HG03280 (cell line): ENCODE data around the gene LCT.
"Not testable (repeated sequence)": the region's sequence is repeated elsewhere in the genome, so short reads cannot be mapped to it uniquely, and the experiment has no call there.

Source experiments
- ATAC-seq: cut with Tn5 transposase; IDR thresholded peaks from one replicate; pipeline ENCODE4 v1.9.1; 2021; ENCODE audit warnings: mild to moderate bottlenecking, moderate library complexity; ENCODE audit not compliant: unreplicated experiment

LCT gene

DNA sequence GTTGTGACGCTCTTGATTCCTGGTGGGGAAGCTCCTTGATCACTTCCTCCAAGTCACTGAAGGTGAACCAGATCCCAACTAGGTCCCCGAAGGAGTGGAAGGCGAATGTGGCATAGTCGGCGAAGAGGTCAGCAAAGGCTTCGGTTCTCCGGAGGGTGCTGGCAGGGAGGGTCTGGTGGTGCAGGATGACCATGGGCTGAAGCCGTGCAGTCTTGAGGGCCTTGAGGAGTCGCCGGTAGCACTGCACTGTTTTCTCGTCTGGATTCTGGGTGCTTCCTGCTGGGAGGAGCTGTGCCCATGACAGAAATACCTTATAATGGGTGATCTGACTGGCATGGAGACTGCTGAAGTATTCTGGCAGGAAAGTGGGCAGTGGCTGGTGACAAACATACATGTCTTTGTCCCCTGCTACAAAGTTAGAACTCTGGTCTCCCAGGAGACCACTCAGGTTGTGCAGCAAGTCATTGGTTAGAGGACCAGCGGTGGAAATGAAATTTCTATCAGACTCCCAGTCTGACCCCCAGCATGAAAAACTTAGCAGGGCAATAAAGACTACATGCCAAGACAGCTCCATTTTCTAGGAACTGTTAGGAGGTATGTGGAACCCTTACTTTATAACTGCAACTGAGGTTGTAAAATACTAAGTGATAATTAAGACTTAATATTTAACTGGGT is at the start of gene LCT:
Gene LCT, minus strand, starts transcription at position 589 of the 675 bp plus-strand sequence. Its CDS starts 15 bp downstream, at position 574.
- no peak for ATAC-seq

DNA sequence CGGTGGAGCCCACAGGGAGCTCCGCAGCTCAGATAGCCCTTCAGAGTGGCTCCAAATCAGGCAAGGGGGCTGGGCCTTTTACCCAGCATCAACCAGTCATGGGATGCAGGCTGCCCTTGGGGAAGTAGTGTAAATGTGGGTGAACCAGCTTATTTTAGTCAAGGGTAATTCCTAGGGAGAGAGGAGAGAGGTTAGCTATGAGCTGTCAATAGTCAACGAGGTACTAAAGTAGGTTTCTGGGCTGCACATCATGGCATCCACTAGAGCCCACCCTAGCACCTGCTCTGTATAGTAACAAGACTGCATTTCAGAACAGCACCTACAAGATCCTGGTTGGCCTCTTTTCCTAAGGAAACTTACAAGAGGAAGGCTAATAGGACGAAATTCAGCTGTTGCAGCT is 48.7 kb upstream of the LCT start:
- no peak for ATAC-seq

DNA sequence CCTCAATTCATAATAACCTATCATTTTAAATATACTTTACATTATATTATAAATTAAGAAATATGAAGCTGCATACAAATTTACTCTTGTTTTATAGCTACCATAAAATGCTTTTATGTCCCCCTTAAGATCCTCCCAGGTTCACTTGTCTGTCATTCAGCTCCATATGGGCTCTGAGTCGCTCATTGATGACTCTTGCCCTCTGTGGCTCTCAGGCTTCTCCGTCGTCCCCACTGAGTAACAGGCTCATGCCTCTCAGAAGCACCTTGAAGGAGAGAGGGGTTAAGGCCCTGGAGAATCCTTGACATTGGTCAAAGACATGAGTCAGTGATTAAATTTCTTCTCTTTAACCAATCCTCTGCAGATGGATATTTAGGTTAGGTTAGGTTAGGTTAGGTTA is 45.4 kb upstream of the LCT start:
- no peak for ATAC-seq

- ATAC-seq = not testable (repeated sequence)
Observed at GRCh38 chr2:135876770-135877169, 39.8 kb upstream of the LCT start.

- peak; percentile 88 for ATAC-seq
Observed at GRCh38 chr2:135876066-135876711, 39.2 kb upstream of the LCT start, which contains the start of gene MCM6. Gene MCM6 (minus strand): TSS chr2:135876443. CDS start chr2:135876365, 78 bp downstream.

DNA sequence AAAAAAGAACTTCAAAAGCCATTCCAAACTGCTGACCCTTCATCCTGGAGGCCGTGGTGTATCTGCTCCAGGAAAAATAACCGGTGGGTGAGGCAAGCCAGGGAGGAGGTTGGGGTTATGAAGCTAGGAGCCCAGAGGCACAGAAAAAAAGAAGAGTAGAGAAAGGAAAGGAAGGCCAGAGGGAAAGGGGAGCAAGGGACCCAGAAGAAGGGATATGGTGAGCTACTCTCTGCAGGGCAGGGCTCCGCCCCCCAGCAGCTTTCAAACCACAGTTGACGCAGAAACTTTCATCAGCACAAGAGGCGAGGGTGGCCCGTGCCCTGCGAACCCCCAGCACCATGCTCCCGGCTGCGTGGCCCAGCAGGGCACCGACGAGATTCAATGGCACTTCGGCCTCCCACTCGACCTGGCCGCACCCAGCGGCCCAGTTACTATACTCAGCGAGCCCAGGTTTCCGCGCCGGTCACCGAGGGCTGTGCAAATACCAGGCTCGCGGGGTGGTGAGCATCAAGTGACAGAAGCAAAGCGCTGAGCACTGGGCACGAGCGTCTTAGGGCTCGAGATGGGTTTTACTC is 38.6 kb upstream of the LCT start:
- peak; percentile 62 for ATAC-seq

DNA sequence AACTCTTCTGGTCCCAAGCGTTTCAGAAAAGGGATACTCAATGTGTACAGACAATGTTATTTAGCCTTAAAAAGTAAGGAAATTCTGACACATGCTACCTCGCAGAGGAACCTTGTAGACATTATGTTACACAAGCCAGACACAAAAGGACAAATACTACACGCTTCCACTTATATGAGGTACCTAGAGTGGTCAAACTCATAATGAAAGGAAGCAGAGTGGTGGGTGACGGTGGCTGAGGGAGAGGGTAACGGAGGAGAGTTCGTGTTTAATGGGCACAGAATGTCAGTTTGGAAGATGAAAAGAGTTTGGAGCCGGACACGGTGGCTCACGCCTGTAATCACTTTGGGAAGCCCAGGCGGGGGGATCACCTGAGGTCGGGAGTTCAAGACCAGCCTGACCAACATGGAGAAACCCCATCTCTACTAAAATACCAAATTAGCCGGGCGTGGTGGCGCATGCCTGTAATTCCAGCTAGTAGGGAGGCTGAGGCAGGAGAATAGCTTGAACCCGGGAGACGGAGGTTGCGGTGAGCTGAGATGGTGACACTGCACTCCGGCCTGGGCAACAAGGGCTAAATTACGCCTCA is 37.9 kb upstream of the LCT start:
- ATAC-seq = no peak

GRCh38 chr2:135870571-135870970 is 33.6 kb upstream of the LCT start:
- ATAC-seq = no peak

DNA sequence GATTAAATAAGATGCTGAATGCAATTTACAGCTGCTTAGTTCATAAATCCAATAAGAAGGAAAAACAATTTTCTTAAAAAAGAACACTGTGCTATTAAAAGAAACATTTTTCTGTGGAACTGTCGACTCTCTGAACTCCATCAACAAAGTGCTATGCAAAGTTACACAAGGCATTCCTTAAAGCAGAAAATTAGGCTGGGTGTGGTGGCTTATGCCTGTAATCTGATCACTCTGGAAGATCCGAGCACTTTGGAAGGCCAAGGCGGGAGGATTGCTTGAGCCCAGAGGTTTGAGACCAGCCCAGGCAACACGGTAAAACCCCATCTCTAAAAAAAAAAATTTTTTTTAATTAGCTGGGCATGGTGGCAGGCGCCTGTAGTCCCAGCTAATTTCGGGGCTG is 26.2 kb upstream of the LCT start:
- ATAC-seq = no peak

- no peak for ATAC-seq
Observed at GRCh38 chr2:135862718-135863117, 25.7 kb upstream of the LCT start.

DNA sequence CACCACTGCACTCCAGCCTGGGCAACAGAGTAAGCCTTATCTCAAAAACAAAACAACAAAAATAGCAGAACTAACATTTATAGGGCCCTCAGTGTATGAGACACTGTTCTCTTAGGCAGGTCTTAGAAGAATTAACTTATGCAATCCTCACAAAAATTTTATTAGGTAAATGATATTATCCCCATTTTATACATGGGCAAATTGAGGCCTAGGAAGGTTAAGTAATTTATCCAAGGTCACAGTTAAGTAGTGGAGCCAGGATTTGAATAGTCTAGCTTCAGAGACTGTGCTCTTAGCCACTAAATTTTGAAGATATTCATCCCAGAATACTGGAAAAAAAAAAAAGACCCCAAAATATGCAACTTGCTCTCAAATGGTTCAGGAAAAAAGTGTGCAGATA is 16.4 kb upstream of the LCT start:
- ATAC-seq = no peak

- ATAC-seq = no peak
Observed at GRCh38 chr2:135851858-135852257, 14.9 kb upstream of the LCT start.

GRCh38 chr2:135850892-135851668 is 14.1 kb upstream of the LCT start:
- ATAC-seq = no peak

- ATAC-seq = no peak
Observed at GRCh38 chr2:135849087-135849486, 12.1 kb upstream of the LCT start.

DNA sequence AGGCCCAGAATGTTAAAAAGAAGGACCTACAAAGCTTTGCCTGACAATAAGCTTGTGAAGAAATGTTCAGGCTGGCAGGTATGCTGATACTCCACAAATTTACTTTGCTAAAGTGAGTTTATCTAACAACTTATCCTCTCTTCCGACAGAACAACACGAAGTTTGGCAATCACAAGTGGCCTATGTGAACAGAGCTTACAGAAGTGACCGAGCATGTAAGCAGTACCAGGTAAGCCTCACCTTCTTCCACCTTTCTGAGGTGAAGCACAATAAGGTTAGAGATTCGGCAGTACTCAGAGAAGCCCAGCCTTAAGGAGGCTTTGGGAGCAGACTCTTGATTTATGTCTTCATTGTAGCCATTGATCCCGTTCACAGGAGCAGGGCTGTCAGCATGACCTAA is 9.0 kb upstream of the LCT start:
- ATAC-seq = no peak

- ATAC-seq = no peak
Observed at GRCh38 chr2:135845257-135845656, 8.3 kb upstream of the LCT start.

DNA sequence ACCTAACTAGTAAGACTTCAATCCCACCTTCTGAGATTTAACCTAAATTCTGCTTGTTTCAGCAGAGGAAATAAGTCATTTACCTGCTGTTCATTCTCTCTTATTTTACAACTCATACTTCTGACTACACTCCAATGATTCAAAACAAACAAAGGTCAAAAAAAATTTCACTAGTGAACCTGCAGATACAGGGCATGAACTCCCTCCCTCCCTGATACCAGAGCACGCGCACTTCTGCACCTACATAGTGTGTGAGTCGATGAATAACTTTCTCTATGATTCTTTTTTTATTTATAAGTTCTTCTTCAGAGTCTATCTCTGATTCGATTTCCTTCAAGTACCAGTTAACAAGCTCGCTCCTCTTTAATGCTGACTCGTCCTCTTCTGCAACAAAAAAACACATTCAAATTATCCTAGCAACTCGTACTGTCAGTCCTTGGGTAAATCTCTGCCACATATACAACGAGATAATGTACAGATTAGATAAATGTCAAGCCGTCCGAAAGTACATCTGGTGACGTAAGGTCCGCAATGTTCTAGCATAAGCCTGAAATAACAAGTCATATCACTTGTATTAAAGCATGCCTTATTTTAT is 7.4 kb upstream of the LCT start:
- no peak for ATAC-seq

- no peak for ATAC-seq
Observed at GRCh38 chr2:135843671-135844070, 6.7 kb upstream of the LCT start.

- no peak for ATAC-seq
Observed at GRCh38 chr2:135840601-135841000, 3.6 kb upstream of the LCT start.

GRCh38 chr2:135839713-135840112 is 2.7 kb upstream of the LCT start:
- no peak for ATAC-seq

- ATAC-seq = no peak
Observed at GRCh38 chr2:135838502-135838901, 1.5 kb upstream of the LCT start.
